HG03064 (cell line): Measurements from ENCODE around the gene KRT16.
"Not testable (repeated sequence)": the region's sequence is repeated elsewhere in the genome, so short reads cannot be mapped to it uniquely, and the experiment has no call there.

Experiments
- ATAC-seq: cut with Tn5 transposase; IDR thresholded peaks from one replicate; pipeline ENCODE4 v1.9.1; 2021; ENCODE audit warnings: low read depth; ENCODE audit not compliant: unreplicated experiment

The KRT16 gene

DNA sequence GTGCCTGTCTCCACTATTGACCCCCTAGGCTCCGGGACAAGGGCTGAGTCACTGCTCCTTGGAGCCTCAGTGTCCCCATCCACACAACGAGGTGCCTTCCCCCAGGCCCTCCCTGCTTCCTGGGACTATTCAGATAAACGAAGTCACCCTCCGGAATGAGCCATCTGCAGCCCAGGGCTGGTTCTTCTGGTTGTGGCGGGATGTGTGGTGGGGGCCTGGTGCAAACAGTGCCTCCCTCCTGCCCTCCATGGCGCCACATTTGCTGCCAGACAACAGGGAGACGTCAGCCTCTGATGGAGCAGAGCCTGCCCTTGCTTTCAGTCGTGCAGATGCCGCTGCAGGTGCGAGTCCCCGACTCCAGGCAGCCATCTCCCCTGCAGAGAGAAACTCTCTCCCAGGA is 5.1 kb upstream of the KRT16 start:
- no peak for ATAC-seq

DNA sequence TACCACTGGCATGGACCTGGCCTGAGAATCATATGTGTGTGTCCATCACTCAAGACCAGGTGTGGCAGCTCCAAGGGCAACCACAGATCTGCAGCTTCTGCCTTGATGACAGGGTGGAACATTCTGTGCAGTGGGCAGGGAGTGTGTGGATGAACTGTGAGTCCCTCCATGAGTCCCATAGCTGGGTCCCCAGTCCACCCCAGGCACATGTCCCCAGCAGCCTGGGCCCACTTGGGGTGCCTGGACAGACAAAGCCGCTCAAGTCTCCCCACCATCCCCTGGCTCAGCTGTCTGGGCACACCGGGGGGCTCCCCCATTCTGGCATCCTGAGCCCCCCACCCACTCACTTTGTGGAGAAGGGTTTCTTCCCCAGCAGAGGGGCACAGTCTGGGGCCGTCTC is 4.6 kb upstream of the KRT16 start:
- ATAC-seq, result no peak

DNA sequence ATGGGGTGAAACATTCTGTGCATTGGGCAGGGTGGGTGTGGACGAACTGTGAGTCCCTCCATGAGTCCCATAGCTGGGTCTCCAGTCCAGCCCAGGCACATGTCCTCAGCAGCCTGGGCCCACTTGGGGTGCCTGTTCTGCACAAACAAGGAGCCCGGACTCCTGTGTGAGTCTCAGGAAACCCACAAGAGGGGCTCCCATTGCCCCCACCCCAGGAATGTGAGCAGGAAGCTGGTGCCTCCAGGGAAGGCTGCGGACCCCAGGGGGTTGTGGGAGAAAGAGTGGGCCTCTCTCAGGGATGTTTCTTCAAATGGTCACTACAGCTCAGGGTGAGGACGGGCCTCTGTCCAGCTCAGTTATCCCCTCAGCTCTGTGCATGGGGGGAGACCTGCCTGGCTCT is 3.9 kb upstream of the KRT16 start:
- not testable (repeated sequence) for ATAC-seq

DNA sequence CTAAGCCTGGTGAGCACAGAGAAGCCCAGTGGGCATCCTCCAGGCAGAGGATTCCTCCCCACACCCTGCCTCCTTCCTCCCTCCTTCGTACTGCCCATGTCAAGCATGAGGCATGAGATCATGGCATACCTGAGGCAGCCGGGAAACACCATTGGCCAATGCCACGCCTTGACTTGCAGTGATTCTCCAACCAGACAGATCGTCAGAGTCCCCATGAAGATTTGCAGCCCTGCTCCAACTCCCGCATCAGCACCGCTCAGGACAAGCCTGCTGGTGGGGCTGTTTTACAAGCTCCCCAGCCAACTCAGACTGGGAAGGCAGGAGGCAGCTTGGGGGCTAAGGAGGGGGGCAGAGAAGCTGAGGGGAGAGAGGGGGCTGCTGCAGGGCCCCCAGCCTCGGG is 2.9 kb upstream of the KRT16 start:
- ATAC-seq, result no peak

DNA sequence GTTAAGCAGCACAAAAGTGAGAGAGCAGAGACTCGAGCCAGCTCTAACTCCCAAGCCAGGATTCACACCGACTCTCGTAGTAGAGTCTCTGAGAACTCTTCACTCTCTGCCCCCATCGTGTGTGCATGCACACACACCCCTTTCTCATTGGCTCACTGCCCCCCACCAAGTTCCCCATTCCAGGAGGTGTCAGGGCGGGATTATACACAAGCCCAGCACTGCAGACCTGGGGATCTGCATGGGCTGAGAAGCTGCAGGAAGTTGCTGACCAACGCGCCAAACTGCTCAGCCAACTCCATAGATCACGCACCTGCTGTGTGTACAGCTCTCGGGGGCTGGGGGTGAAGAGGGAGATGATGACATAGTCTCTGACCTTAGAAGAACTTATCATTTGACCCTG is 2.2 kb upstream of the KRT16 start:
- not testable (repeated sequence) for ATAC-seq

DNA sequence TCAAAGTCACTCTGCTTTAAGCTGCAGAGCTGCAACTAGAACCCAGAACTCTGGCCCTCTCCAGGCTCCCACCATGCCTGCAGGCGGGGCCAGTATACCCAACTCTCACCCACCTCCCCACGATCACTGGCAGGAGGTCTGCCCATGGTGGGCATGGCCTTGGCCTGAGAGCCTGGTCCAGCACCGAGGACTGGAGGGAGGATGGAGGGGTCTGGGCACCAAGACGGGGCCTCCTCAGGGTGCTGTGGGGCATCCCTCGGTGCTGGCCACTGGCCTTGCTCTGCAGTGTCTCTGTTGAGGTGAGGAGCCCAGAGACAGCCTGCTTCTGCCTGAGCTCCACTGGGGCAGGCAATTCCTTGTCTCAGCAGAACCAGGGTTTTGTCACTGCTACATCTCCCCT is 1.5 kb upstream of the KRT16 start:
- ATAC-seq, result no peak

DNA sequence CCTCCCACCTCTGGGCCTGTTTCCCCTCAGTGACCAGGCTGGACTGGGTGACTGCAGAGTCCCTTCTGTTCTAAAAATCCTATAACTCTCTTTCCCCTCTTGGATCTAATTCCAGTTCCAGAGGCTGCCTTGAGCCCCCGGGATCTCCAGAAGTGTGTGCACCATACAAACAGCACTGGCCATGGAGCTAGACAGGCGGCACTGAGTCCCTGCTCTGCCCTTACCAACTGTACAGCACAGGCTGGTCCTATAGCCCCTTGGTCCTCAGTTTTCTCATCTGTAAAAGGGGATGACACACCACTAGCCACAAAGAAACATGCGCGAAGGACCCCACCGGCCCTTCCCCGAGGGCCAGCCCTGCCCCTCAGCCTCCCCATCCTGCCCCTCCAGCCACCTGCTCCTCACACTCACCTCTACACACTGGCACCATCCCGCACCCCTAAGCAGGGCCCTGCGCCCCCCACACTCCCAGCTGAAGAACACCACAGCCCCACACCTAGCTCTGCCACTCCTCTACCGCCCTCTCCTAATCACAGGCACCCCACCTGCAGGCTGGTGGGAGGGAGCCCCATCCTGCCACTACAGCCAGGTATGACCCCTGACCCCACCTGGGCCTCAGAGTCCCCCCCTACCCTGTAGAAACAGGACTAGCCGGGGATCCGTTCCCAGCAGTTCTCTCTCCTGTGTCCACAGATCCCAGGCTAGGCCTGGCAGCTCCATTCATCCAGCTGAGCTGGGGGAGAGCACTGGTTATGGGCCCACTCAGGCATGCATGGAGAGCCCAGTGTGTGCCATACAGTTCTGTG is 913 bp upstream of the KRT16 start:
- ATAC-seq, result no peak

DNA sequence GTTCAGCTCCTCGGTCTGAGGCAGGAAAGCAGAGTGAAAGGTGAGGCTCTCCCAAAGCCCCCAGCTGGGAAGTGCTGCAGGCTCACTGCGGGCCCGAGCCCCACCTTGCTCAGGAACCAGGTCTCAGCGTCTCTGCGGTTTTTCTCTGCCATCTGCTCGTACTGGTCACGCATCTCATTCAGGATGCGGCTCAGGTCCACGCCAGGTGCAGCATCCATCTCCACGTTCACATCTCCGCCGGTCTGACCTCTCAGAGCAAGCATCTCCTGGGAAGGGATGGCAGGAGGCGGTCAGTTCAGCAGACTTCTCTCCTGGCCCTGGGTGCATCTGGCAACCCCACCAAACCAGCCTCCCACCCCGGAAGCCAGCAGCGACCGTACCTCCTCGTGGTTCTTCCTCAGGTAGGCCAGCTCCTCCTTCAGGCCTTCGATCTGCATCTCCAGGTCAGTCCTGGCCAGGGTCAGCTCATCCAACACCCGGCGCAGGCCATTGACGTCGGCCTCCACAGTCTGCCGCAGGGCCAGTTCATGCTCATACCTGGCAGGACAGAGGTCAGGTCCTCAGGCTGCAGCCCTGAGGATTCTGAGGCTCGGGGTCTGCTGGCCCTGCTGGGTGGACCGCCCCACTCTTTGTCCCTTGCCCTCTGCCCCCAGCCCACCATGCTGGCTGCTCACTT is 1.5 kb downstream of the KRT16 start:
- no peak for ATAC-seq

DNA sequence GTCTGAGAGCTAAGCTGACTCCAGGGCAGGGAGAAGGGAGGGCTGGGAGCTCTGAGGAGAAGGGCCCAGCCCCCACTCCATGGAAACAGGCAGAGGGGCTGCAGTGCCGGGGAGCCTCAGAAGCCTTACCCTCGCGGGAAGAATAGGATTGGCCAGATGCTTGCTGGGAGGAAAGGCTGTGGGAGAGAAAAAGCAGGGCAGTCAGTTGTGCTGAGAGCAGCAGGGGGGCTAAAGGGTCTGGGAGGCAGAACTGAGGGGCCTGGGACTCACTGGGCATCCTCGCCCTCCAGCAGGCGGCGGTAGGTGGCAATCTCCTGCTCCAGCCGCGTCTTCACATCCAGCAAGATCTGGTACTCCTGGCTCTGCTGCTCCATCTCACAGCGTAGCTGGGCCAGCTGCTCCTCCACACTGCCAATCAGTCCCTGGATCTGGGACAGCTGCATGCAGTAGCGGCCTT is 2.5 kb downstream of the KRT16 start:
- not testable (repeated sequence) for ATAC-seq

DNA sequence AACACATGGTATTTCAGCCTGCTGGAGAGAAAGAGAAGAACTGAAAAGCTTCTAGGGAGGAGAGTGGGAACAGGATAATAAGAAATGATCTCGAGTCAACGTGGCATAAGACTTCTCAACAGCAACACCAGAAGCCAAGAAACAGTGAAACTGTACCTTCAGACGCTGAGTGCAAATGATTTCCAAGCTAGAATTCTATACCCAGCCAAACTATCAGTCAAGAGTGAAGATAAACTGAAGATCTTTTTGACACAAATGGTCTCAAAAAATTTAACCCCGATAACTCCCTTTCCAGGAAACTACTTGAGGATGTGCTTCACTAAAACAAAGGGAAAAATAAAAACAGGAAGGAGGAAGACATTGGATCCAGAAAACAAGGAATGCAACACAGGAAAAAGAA is 5.6 kb downstream of the KRT16 start:
- ATAC-seq, result not testable (repeated sequence)

DNA sequence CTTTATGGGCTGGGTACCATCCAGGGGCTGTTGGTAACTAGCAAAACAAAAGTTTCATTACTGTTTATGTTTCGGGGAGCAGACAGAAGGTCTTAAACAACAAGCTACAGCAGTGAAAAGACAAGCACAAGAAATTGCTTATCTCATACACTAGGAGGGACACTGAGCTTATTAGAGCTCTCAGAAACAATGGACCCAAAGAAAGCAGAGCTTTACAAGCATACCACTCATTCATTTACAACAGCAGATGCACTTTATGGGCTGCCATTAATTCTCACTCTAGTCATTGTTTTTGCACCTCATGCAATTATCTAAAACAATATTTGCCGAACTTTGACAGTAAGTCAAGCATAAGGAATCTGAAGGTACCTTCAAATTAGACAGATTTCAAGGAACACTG is 10.0 kb downstream of the KRT16 start:
- no peak for ATAC-seq

DNA sequence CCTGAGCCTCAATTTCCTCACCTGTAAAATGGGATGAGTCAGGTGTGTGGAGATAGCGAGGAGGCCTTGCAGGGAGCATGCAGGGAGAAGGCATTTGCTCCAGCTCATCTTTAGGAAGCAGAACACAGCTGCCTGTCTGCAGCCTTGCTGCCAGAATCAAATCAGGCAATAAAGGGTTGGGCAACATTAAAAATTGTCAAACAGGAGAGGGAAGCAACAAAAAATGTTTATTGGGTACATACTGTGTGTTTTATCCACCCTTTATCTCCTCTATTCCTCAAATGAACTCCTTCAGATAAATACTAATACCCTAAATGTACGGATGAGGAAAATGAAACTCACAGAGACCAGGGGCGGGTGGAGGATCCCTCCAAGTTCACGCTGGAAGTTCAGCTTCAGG is 12.2 kb downstream of the KRT16 start:
- no peak for ATAC-seq

DNA sequence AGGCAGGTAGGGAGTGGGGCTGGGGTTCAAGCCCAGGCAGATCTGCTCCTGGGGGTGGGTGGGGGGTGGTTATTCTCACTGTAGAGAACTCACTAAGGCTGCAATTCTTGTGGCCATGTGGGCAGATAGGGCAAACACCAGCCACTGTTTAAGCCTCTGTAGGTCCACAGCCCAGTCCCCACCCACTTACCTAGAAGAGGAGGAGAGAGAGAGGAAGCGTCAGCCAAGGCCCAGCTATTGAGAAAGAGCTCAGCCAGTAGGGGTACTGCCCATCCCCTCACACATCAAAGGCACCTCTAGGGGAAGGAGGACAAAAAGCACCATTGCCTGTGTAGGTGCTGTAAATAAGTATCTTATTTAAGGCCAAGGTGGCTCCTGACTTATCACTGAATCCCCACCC is 12.9 kb downstream of the KRT16 start:
- no peak for ATAC-seq

DNA sequence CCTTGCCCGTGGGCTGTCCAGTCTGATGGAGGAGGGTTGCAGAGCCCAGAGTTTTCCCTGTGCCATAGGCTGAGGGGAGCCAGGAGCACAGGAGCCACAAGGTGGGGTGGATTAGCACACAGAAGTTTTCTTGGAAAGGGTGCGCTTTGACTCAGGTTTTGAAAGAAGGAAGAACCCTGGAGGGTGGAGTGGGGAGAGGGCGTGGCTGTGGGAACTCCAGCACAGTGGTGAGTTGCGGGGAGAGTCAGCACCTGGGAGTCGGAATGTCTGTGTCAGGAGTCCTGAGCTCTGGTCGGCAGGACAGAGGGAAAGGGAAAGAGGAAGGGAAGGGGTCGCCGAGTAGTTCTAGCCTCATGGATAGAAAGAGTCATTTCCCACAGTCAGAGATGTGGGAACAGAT is 17.0 kb downstream of the KRT16 start:
- ATAC-seq, result no peak

DNA sequence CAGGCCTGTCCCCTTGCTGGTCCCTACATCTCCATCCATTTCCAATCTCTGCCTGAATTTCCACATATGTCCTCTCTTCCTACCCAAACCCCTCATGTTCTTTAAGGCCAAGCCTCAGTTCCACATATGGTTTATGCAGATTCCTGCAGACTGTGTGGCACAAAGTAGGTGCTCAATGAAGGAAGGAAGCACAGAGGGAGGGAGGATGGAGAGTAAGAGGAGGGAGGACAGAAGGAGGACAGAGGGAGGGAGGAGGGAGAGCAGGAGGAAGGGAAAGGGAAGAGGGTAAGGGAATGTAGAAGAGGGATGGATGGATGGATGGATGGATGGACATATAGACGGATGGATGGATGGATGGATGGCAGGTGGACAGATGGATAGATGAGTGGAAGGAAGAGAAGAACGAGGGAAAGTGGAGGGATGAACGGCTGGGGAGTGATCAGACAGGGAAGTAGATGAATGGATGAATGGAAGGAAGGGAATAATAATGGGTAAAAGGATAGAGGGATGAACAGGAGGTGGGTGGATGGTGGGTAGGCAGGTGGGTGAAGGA is 18.1 kb downstream of the KRT16 start:
- no peak for ATAC-seq

DNA sequence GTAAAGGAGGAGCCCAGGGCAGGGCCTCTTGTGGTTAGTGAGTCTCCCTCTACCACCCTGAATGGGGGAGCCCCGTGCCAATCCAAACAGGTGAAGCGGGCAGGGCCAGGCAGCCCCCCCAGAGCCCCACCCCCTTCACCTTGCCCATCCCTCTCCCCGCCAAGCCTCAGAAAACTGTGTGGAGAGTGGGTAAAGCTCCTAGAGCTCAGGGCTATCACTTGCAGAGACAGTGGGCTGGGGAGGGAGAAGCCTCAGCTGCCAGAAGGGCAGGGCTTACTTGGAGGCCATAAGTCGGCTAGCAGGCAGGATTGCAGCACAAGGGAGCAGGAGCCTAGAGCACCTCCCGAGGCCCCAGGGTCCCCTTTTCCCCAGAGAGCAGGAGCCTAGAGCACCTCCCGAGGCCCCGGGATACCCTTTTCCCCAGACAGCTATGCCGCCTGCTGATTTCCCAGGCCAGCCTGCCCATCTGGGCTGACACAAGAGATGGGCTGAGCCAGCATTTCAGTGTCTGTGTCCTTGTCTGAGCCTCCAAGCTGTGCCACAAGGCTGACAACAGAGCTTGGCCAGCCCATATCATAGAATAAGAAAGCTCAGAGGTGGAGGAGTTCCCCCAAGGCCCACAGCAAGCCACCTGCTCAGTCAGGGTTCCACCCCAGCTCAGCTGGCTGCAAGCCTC is 19.1 kb downstream of the KRT16 start:
- ATAC-seq, result no peak

DNA sequence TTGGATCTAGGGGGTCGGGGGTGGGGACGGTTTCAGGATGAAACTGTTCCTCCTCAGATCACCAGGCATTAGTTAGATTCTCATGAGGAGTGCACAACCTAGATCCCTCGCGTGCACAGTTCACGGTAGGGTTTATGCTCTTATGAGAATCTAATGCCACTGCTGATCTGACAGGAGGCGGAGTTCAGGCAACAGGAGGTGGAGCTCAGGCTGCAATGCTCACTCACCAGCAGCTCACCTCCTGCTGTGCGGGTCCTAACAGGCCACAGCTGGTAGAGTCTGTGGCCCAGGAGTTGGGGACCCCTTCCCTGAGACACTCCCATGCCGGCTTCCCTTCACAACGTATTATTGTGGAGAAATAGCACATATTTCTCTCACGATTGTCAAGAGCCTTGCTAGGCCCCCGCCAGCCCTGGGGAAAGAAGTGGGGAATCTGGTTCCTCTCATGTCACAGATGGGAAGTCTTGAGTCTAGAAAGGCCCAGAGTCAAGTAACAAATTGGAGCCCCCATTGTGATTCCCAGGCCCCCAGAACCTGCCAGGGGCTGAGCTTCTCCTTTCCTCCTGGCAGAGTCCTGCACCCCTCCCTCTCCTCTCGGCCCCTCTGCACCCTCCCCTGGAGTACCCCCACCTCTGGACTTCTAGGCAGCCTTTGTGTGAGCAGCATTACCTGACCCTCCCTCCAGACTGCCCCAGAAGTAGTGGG is 19.8 kb downstream of the KRT16 start:
- no peak for ATAC-seq

DNA sequence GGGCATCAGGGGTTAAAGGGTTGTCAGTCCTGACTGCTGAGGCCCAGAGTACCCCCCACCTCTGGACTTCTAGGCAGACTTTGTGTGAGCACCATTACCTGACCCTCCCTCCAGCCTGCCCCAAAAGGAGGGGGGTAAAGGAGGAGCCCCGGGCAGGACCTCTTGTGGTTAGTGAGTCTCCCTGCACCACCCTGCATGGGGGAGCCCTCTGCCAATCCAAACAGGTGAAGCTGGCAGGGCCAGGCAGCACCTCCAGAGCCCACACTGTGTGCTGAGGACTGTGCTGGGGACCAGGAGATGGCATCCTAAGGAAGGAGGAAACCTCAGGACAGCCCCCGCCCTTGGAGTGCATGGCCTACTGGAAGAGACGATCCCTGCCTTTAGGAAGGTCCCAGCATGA is 23.3 kb downstream of the KRT16 start:
- no peak for ATAC-seq

DNA sequence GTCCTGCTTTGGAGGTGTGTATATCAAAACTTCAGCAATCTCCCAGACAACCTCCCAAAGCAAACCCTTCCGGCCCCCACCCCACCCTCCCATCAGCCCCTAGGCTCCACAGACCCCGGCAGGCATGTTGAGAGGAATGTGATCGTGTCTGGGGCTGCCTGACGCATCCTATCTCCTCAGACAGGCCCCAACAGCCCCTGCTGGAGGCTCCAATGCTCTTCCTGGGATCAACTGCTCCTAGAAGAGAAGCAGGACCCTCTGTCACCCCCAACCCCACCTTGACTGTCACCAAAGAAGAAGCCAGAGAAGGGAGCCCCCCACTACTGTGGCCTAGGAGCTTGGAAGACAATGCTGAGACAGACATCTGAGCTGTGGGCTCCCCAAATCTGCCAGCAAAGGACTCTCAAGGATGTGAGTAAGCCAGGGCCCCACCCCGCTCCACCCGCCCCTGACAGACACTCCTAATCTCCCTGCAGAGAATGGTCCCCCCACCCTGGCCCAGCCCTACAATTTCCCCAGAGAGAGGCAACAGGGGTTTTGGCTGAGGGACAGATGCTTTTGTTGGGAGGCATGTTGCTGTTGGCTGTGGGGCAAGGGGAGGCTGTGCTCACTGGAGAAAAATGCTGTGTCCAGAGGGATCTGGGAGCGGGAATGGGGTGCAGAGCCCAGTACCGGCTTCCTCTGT is 24.3 kb downstream of the KRT16 start:
- ATAC-seq, result no peak

DNA sequence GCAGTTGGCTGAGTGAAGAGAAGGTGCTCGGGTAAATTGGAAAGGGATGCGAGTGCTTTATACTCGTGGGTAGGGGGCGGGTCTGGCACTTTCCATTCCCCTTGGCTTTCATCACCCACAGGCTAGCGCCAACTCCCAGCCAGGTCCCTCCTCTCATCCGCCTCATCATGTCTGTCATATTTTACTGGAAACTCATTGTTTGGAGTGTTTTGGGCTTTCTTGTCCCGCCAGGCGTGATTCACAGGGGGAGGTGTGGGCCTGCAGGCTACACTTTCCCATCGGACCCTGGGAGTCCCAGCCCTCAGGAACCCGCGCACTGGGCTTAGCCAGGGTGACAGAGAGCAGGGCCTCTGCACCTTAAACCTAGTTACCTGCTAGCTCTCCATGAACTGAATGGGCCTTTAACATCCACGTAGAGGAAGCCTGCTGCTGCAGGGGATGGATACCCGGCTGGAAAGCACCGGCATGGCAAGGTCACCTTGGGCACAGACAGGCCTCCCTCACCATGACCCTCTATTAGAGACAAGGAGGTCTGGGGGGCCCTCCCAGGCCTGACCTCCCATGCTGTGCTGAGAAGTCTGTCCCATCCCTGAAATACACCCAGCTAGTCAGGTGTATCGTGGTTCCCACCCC is 25.6 kb downstream of the KRT16 start, which contains the start of gene KRT14:
Gene KRT14, minus strand, starts transcription at position 33 of the 633 bp plus-strand sequence. CDS start 61 bp downstream, outside the sequence.
- no peak for ATAC-seq
